GM23248 (cell line): ENCODE measurements around the gene WFDC1. TPM values are rescaled to one million over a fixed set of nuclear protein-coding genes. Genes with fewer than 3 reads are reported as not detected.

Source experiments
- DNase-seq: peaks from one replicate; pipeline ENCODE4 v3.0.0-alpha.2; 2015
- H2AFZ ChIP-seq: fragments of 200-600 bp; sonication (generic); 2 replicates; pipeline ENCODE4 v1.6.1; 2016; ENCODE audit warnings: antibody characterized with exemption
- H3F3A ChIP-seq: fragments of 200-600 bp; sonication (generic); 2 replicates; pipeline ENCODE4 v1.6.1; 2016; ENCODE audit warnings: mild to moderate bottlenecking, antibody characterized with exemption, mixed run types; ENCODE audit not compliant: insufficient read depth
- H3K27ac ChIP-seq: fragments of 200-600 bp; sonication (generic); 2 replicates; pipeline ENCODE4 v1.5.1; 2016; ENCODE audit warnings: mild to moderate bottlenecking
- H3K27me3 ChIP-seq: fragments of 200-600 bp; sonication (generic); replicated peaks from 2 replicates; pipeline ENCODE4 v1.6.1; 2016; ENCODE audit warnings: mild to moderate bottlenecking; ENCODE audit not compliant: insufficient read depth
- H3K36me3 ChIP-seq: fragments of 200-600 bp; sonication (generic); 2 replicates; pipeline ENCODE4 v1.6.1; 2016; ENCODE audit warnings: low read depth, mild to moderate bottlenecking
- H3K4me1 ChIP-seq: fragments of 200-600 bp; sonication (generic); 2 replicates; pipeline ENCODE4 v1.6.1; 2016; ENCODE audit warnings: mild to moderate bottlenecking; ENCODE audit not compliant: insufficient read depth
- H3K4me2 ChIP-seq: fragments of 200-600 bp; sonication (generic); one replicate; pipeline ENCODE4 v1.6.1; 2016; ENCODE audit warnings: mild to moderate bottlenecking; ENCODE audit not compliant: unreplicated experiment
- H3K4me3 ChIP-seq: fragments of 200-600 bp; sonication (generic); 2 replicates; pipeline ENCODE4 v1.5.1; 2016; ENCODE audit warnings: mild to moderate bottlenecking
- H3K79me2 ChIP-seq: fragments of 200-600 bp; sonication (generic); 2 replicates; pipeline ENCODE4 v1.6.1; 2016; ENCODE audit warnings: mild to moderate bottlenecking; ENCODE audit not compliant: insufficient read depth
- H3K9ac ChIP-seq: fragments of 200-600 bp; sonication (generic); 2 replicates; pipeline ENCODE4 v1.6.1; 2016; ENCODE audit warnings: mild to moderate bottlenecking
- H3K9me2 ChIP-seq: fragments of 200-600 bp; sonication (generic); 2 replicates; pipeline ENCODE4 v1.6.1; 2016; ENCODE audit warnings: mixed run types, mild to moderate bottlenecking, moderate library complexity; ENCODE audit not compliant: insufficient read depth
- H3K9me3 ChIP-seq: fragments of 200-600 bp; sonication (generic); one replicate; pipeline ENCODE4 v1.6.1; 2017; ENCODE audit warnings: low read depth
- H4K20me1 ChIP-seq: fragments of 200-600 bp; sonication (generic); 2 replicates; pipeline ENCODE4 v1.6.0; 2016; ENCODE audit not compliant: insufficient read depth
- EZH2 ChIP-seq: fragments of 200-600 bp; sonication (generic); IDR thresholded peaks from 2 replicates; pipeline ENCODE4 v1.6.1; 2018; ENCODE audit warnings: antibody characterized with exemption, mild to moderate bottlenecking; ENCODE audit not compliant: insufficient read depth, poor library complexity, severe bottlenecking
- EZH2phosphoT487 ChIP-seq: fragments of 200-600 bp; sonication (generic); IDR thresholded peaks from 2 replicates; pipeline ENCODE4 v1.6.1; 2018; ENCODE audit warnings: antibody characterized with exemption, moderate library complexity, mild to moderate bottlenecking, low read depth; ENCODE audit not compliant: insufficient read depth
- WGBS, 2 experiments: methylation state at CpG; one replicate each; pipeline ENCODE4 v1.1.6; 2015 to 2017; ENCODE audit warnings: low lambda C conversion rate in 2 of 2, low coverage in 1 of 2; ENCODE audit errors: missing lambda C conversion rate in 2 of 2; 5-methylcytosine and 5-hydroxymethylcytosine counted together
- in situ Hi-C: fragments of 300-500 bp; cut with MboI; formaldehyde crosslinking; loops from 2 replicates; pipeline ENCODE4 v1.15.0; 2020
- polyA plus RNA-seq: library from polyadenylated mRNA; unstranded; fragments of >200 nt; fragmentation: Nextera tagmentation; extraction: Ambion mirVana; gene quantifications from 2 replicates; pipeline ENCODE4 v1.2.1, GENCODE V29; 2016
- total RNA-seq: library from RNA; depleted of rRNA; stranded (reverse); fragments of >200 nt; shearing (Covaris generic); gene quantifications from 2 replicates; pipeline ENCODE4 v1.2.3, GENCODE V29; 2014

The WFDC1 gene
- total and polyA plus RNA-seq, 2 experiments from 2014 or later, result 0.35 to 0.76 TPM

- H3F3A ChIP-seq, result no peaks in the 10 kb centered on the region
- H3K9ac ChIP-seq, result no peak overlapping the region
- H3K4me1 ChIP-seq, result no peaks in the 10 kb centered on the region
- TF ChIP-seq EZH2 (no peak), EZH2phosphoT487 (no peak)
- H3K9me3 ChIP-seq, result no peaks in the 10 kb centered on the region
- H2AFZ ChIP-seq, result no peak overlapping the region
- no peaks in the 10 kb centered on the region for H3K9me2 ChIP-seq
- in situ Hi-C loops, result no loop called here
- 52 to 56% methylated on average over 4 of the region's 4 CpGs for WGBS, 2 experiments
- H3K4me2 ChIP-seq, result no peak overlapping the region
- H3K4me3 ChIP-seq, result no peak overlapping the region
- H3K79me2 ChIP-seq, result no peaks in the 10 kb centered on the region
- H3K27me3 ChIP-seq, result peaks cover 22% of the 10 kb centered on the region
- no peak for DNase-seq
- no peak overlapping the region for H3K27ac ChIP-seq
- no peaks in the 10 kb centered on the region for H4K20me1 ChIP-seq
- H3K36me3 ChIP-seq, result no peaks in the 10 kb centered on the region
These were observed 28.1 kb downstream of the WFDC1 start for GRCh38 chr16:84322749-84323148.

GRCh38 chr16:84323606-84324005 lies 28.9 kb downstream of the WFDC1 start:
- no peak overlapping the region for H3K27ac ChIP-seq
- H2AFZ ChIP-seq, result no peak overlapping the region
- no peak for TF ChIP-seq EZH2
- no peak for TF ChIP-seq EZH2phosphoT487
- 71% methylated on average over 7 of the region's 7 CpGs for WGBS, 2 experiments
- no peaks in the 10 kb centered on the region for H4K20me1 ChIP-seq
- no peaks in the 10 kb centered on the region for H3K79me2 ChIP-seq
- no peaks in the 10 kb centered on the region for H3K36me3 ChIP-seq
- peak; percentile 34 for DNase-seq
- H3K9me3 ChIP-seq, result no peaks in the 10 kb centered on the region
- H3K4me3 ChIP-seq, result no peak overlapping the region
- in situ Hi-C loops, result no loop called here
- no peaks in the 10 kb centered on the region for H3K4me1 ChIP-seq
- no peaks in the 10 kb centered on the region for H3K9me2 ChIP-seq
- no peak overlapping the region for H3K9ac ChIP-seq
- H3F3A ChIP-seq, result no peaks in the 10 kb centered on the region
- H3K4me2 ChIP-seq, result no peak overlapping the region
- peaks cover 22% of the 10 kb centered on the region for H3K27me3 ChIP-seq

GRCh38 chr16:84324434-84325262 lies 30.0 kb downstream of the WFDC1 start:
- TF ChIP-seq EZH2phosphoT487 (no peak), EZH2 (no peak)
- Histone ChIP-seq H3K4me1 (no peaks in the 10 kb centered on the region), H4K20me1 (no peaks in the 10 kb centered on the region), H3K27me3 (peaks cover 21% of the 10 kb centered on the region), H2AFZ (no peak overlapping the region), H3K36me3 (no peaks in the 10 kb centered on the region), H3K9ac (no peak overlapping the region), H3F3A (no peaks in the 10 kb centered on the region), H3K4me3 (no peak overlapping the region), H3K9me3 (no peaks in the 10 kb centered on the region), H3K79me2 (no peaks in the 10 kb centered on the region), H3K4me2 (no peak overlapping the region), H3K27ac (no peak overlapping the region), H3K9me2 (no peaks in the 10 kb centered on the region)
- 39 to 42% methylated on average over 2 of the region's 2 CpGs for WGBS, 2 experiments
- in situ Hi-C loops, result no loop called here
- peak; percentile 37 for DNase-seq

DNA sequence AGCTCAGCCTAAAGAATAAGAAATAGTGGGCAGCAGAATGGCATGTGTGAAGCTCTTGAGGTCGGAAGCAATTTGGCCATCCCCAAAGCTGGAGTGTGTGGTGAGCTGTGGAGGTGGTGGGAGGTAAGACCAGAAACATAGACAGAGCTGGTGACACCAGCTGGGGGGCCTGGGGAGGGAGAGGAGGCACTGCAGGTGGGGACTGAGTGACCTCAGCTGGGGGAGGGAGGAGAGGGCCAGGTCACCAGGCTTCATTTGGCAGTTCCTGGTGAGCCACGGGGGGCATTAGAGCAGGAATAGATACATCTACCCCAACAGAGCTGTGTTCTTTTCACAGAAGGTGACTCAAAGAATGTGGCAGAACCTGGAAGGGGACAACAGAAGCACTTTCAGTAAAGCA lies 31.9 kb downstream of the WFDC1 start:
- H3K4me2 ChIP-seq, result no peak overlapping the region
- no peaks in the 10 kb centered on the region for H3K9me2 ChIP-seq
- no peak overlapping the region for H3K4me3 ChIP-seq
- no peak overlapping the region for H2AFZ ChIP-seq
- no peaks in the 10 kb centered on the region for H3K36me3 ChIP-seq
- H3K9me3 ChIP-seq, result no peaks in the 10 kb centered on the region
- no peaks in the 10 kb centered on the region for H3K79me2 ChIP-seq
- no peaks in the 10 kb centered on the region for H3F3A ChIP-seq
- H3K27ac ChIP-seq, result no peak overlapping the region
- H3K27me3 ChIP-seq, result peaks cover 10% of the 10 kb centered on the region
- no peak for DNase-seq
- in situ Hi-C loops, result no loop called here
- no peak overlapping the region for H3K9ac ChIP-seq
- WGBS, 2 experiments, result 15 to 19% methylated on average over 2 of the region's 2 CpGs
- H4K20me1 ChIP-seq, result no peaks in the 10 kb centered on the region
- H3K4me1 ChIP-seq, result no peaks in the 10 kb centered on the region
- TF ChIP-seq EZH2 (no peak), EZH2phosphoT487 (no peak)
